Stimulated activated naive CD8-positive, alpha-beta T cell treated with anti-CD3 and anti-CD28 coated beads, Interleukin-15, Interleukin-2, amounts not matched to agents 100 U/mL and 50 U/mL, for 24 hours (primary cell): ENCODE results near the gene ZNF157.

Source experiments
- ATAC-seq: fragments of 150-1000 bp; cut with Tn5 transposase; one replicate; pipeline ENCODE4 v1.10.0; 2021
- DNase-seq: peaks from one replicate; pipeline ENCODE4 v3.0.0; 2021

The ZNF157 gene

DNA sequence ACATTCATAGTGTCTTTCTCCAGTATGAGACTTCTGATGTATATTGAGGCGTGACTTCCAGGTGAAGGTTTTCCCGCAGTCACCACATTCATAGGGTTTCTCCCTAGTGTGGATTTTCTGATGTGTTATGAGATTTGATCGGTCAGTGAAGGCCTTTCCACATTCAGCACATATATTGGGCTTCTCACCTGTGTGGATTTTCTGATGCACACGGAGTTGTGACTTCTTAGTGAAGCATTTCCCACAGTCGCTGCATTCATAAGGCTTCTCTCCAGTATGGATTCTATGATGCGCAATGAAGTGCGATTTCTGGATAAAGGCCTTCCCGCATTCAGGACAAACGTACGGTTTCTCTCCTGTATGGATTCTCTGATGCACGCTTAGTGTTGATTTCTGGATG lies 77.2 kb downstream of the ZNF157 start:
- DNase-seq (no peak), ATAC-seq (no peak)

DNA sequence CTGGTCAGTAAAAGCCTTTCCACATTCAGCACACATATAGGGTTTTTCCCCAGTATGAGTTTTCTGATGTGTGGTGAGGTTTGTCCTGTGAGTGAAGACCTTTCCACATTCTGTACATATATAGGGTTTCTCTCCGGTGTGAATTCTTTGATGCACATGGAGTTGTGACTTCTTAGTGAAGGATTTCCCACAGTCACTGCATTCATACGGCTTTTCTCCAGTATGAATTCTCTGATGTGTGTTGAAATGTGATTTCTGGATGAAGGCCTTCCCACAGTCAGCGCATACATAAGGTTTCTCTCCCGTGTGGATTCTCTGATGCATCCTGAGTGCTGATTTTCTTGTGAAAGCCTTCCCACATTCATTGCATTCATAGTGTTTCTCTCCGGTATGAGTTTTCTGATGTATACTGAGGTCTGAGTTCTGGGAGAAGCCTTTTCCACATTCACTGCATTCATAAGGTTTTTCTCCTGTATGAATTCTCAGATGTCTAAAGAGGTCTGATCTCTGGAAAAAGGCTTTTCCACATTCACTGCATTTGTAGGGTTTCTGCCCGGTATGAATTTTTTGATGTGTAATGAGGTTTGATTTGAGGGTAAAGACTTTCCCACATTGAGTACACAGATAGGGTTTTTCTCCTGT lies 77.9 kb downstream of the ZNF157 start:
- no peak for DNase-seq
- ATAC-seq: no peak

DNA sequence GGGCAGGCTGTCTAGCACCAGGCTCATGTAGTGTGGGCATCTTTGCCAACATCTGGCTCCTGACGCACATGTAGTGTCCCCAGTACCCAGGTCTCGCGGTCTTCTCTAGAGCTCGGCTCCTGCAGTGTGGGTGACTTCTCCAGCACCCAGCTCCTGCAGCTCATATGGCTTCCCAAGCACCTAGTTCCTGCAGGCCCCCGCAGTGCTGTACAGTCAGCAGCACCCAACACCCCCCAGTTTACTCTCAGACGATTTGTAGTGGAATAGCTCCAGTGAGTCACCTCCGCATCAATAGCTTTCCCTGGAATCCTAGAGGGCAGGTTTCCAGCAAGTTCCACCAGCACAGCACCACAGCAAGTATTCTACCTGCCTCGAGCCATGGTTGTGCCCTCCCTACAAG lies 81.7 kb downstream of the ZNF157 start:
- DNase-seq (no peak), ATAC-seq (no peak)

DNA sequence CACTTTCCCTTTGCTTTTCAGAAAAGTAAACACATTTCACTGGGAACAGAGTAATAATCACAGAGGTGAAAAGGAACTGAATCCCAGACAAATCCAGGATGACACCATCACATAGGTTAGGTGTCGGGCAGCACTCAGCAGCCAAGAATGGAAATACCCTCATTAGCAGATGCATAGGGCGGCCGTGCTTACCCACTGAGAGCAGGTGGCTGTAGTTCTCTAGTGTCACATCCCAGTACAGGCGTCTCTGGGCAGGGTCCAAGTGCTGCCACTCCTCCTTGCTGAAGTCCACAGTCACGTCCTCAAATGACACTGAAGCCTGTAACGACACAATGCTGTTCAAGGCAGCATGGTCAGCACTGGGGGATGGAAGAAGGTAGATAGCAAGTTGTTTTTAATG lies 85.7 kb downstream of the ZNF157 start:
- no peak for ATAC-seq
- no peak for DNase-seq

DNA sequence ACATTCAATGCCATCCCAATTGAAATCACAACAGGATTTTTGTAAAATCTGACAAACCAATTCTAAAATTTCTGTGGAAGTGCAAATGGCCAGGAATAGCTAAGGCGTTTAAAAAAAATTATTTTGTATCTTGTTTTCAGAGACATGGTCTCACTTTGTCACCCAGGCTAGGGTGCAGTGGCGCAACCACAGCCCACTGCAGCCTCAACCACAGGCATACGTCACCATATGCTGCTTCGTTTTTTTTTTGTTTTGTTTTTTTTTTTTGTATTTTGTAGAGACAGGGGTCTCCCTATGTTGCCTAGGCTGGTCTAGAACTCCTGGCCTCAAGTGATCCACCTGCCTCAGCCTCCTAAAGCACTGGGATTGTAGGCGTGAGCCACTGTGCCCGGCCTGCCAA lies 88.2 kb downstream of the ZNF157 start:
- DNase-seq: peak; percentile 11
- ATAC-seq: no peak

DNA sequence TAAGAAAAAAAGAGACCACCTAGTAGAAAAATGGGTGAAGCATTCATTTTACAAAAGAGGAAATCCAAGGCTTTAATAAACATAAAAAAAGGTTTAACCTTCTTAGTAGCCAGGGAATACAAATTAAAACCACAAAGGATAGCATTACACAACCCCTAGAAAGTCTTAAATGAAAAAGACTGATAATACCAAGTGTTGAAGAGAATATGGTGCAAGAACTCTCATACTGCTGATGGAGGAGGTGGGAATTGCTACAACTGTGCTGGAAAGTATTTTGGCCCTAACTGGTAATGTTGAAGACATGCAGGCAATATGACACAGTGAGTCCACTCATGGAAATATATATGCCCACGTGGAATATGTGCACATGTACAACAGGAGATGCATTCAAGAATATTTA lies 90.2 kb downstream of the ZNF157 start:
- no peak for DNase-seq
- ATAC-seq: no peak
